Measurements from ENCODE around the gene ZRANB1. TPM values are rescaled to one million over a fixed set of nuclear protein-coding genes. Genes with fewer than 3 reads are reported as not detected.
A peak's percentile ranks its signal among the peaks of the same experiment; 100 is the strongest.
"Not testable (repeated sequence)": the region's sequence is repeated elsewhere in the genome, so short reads cannot be mapped to it uniquely, and the experiment has no call there.

ZRANB1 gene
- total RNA-seq, 4 donors from 2014 or later = 25.9 to 34.2 (median 34.1) TPM

DNA sequence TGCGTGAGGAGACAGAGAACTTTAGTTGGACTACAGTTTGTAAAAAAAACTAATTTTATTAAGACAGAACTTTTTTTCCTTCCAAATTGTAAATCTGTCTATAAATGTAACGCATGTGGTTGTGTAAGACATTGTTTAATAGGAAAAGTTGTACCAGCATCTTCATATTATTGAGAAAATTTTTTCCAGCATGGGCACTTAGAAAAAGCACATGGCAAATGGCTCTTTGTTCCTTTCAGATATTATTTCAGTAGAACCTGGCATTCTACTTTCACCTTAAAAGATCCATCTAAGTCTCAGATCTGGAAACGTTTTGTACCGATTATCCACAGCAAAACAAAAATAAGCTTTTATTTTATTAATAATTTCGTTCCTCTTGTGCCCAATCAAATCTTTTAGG lies 43.2 kb downstream of the ZRANB1 start:
- ATAC-seq (ENCODE audit: low FRiP score) (no peak), DNase-seq (ENCODE audit: low spot score) (no peak)
- TF ChIP-seq CTCF (IDR thresholded peaks at IDR 0.05) = no peak

- DNase-seq (ENCODE audit: low spot score) = no peak
- no peak for ATAC-seq (ENCODE audit: low FRiP score)
- no peak for TF ChIP-seq CTCF (IDR thresholded peaks at IDR 0.05)
These were observed 45.9 kb downstream of the ZRANB1 start for GRCh38 chr10:124987788-124988187.

- DNase-seq (ENCODE audit: low spot score); ATAC-seq (ENCODE audit: low FRiP score): not testable (repeated sequence)
These were observed 46.8 kb downstream of the ZRANB1 start for GRCh38 chr10:124988753-124989152.

- ATAC-seq (ENCODE audit: low FRiP score) (no peak), DNase-seq (ENCODE audit: low spot score) (no peak)
- TF ChIP-seq CTCF (IDR thresholded peaks at IDR 0.05) = no peak
These were observed 47.6 kb downstream of the ZRANB1 start for GRCh38 chr10:124989526-124989925.

GRCh38 chr10:124990671-124991625 lies 49.0 kb downstream of the ZRANB1 start:
- DNase-seq (ENCODE audit: low spot score) (no peak), ATAC-seq (ENCODE audit: low FRiP score) (no peak)

DNA sequence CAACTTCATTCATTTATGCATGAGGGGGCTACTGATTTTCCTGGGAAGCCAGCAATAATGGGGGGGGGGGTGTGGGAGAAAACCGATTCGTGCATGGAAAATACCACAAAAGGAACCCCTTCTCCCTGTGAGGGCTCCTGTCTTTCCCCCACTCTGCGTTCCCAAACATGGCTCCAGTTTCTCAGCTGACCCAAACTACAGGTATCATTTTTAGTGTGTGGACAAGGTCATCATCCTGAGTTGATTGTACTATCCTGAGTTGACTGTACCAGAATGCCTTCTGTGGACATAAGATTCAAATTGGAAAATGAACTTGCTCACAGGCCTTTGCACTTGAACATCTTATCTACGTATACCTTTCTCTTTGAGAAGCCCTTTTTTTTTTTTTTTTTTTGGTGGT lies 49.9 kb downstream of the ZRANB1 start:
- DNase-seq (ENCODE audit: low spot score) (no peak), ATAC-seq (ENCODE audit: low FRiP score) (no peak)
- TF ChIP-seq CTCF (IDR thresholded peaks at IDR 0.05) = no peak

More at GRCh38 chr10:124990671-124991625, 49.0 kb downstream of the ZRANB1 start:
- TF ChIP-seq CTCF (IDR thresholded peaks at IDR 0.05) = no peak

- no peak for ATAC-seq (ENCODE audit: low FRiP score)
- no peak for DNase-seq (ENCODE audit: low spot score)
- peak in 1 of 3 donors; percentile 34 for TF ChIP-seq CTCF (IDR thresholded peaks at IDR 0.05)
These were observed 50.8 kb downstream of the ZRANB1 start for GRCh38 chr10:124992462-124993344.
